HCT116 (cell line): ENCODE results near the gene ZFTA. TPM values are rescaled to one million over a fixed set of nuclear protein-coding genes. Genes with fewer than 3 reads are reported as not detected.

Experiments used
- ATAC-seq: fragments of 200-7000 bp; cut with Tn5 transposase; 2 replicates; pipeline ENCODE4 v1.9.1; 2020; ENCODE audit warnings: mild to moderate bottlenecking, moderate library complexity
- BruUV-seq: library from RNA; stranded (reverse); fragments of 400-500 nt; replicated peaks from 2 replicates; lab custom pipeline; 2021; lab: Mats Ljungman, UMichigan
- CTCF ChIA-PET: fragments of 300-600 bp; sonication (Branson Sonifier 250); formaldehyde crosslinking; loops from one replicate; lab custom pipeline; 2021; ENCODE audit warnings: antibody characterized with exemption; lab: Charles Lee
- POLR2A ChIA-PET: fragments of 300-600, 350-600 bp; sonication (Branson Sonifier 250); formaldehyde crosslinking; loops from one replicate; lab custom pipeline; 2021; ENCODE audit warnings: antibody characterized with exemption; lab: Charles Lee
- RAD21 ChIA-PET, 2 experiments: fragments of 300-600 bp; sonication (Branson Sonifier 250); formaldehyde crosslinking; loops; one replicate each; lab custom pipeline; 2023; ENCODE audit warnings: low total read pairs in 2 of 2; ENCODE audit not compliant: uncharacterized antibody in 2 of 2, unreplicated experiment in 2 of 2, low non-redundant PET in 1 of 2; lab: Charles Lee
- DNase-seq: peaks from one replicate; pipeline ENCODE4 v3.0.0-alpha.2; 2010; ENCODE audit warnings: low read depth, low spot score
- H2AFZ ChIP-seq: fragments of 200-600 bp; shearing (Covaris generic), sonication (generic); 2 replicates; pipeline ENCODE4 v1.6.1; 2017; ENCODE audit warnings: low read depth, mixed run types, mixed read lengths, antibody characterized with exemption, low read length; ENCODE audit not compliant: poor library complexity, severe bottlenecking
- H3K27ac ChIP-seq: 2 replicates; pipeline ENCODE4 v1.5.1; 2012; ENCODE audit warnings: low read depth, low read length
- H3K27me3 ChIP-seq: fragments of 200-600 bp; sonication (generic); 2 replicates; pipeline ENCODE4 v1.6.1; 2016; ENCODE audit warnings: mixed run types, low read length, mixed read lengths; ENCODE audit not compliant: insufficient read depth
- H3K36me3 ChIP-seq, 2 experiments: fragments of 200-500 bp in 1 of 2; fragments of 200-600 bp in 1 of 2; sonication (Bioruptor generic) in 1 of 2; sonication (generic) in 1 of 2; 2 replicates each; pipeline versions ENCODE4 v1.5.1 to v1.6.1; 2014 to 2016; ENCODE audit warnings: low read length in 2 of 2, inconsistent platforms in 1 of 2, mixed read lengths in 1 of 2, mixed run types in 1 of 2; ENCODE audit not compliant: insufficient read depth in 2 of 2, control insufficient read depth in 1 of 2
- H3K4me1 ChIP-seq, 2 experiments: fragments of 200-600 bp in 1 of 2; sonication (generic) in 1 of 2; 2 replicates each; pipeline versions ENCODE4 v1.5.1 to v1.6.1; 2012 to 2017; ENCODE audit warnings: low read length in 2 of 2, inconsistent platforms in 1 of 2, mild to moderate bottlenecking in 1 of 2, mixed read lengths in 1 of 2, mixed run types in 1 of 2, moderate library complexity in 1 of 2; ENCODE audit not compliant: insufficient read depth in 2 of 2, control insufficient read depth in 1 of 2
- H3K4me2 ChIP-seq: fragments of 200-600 bp; sonication (generic); 2 replicates; pipeline ENCODE4 v1.6.1; 2017; ENCODE audit warnings: mixed run types, low read length, mixed read lengths
- H3K4me3 ChIP-seq, 2 experiments: fragments of 200-600 bp in 1 of 2; sonication (generic) in 1 of 2; replicated peaks in 1 of 2; 2 replicates each; pipeline ENCODE4 v1.5.1; 2011 to 2016; ENCODE audit warnings: low read length in 2 of 2, control low read depth in 1 of 2, low read depth in 1 of 2, mild to moderate bottlenecking in 1 of 2, mixed read lengths in 1 of 2, mixed run types in 1 of 2
- H3K79me2 ChIP-seq: fragments of 200-600 bp; sonication (generic); 2 replicates; pipeline ENCODE4 v1.6.1; 2017; ENCODE audit warnings: mild to moderate bottlenecking, mixed run types, low read length, moderate library complexity, mixed read lengths; ENCODE audit not compliant: insufficient read depth
- H3K9ac ChIP-seq: fragments of 200-600 bp; sonication (generic); 2 replicates; pipeline ENCODE4 v1.6.1; 2016; ENCODE audit warnings: low read length, mixed read lengths
- H3K9me2 ChIP-seq: fragments of 200-600 bp; sonication (generic), shearing (Covaris generic); 2 replicates; pipeline ENCODE4 v1.6.1; 2017; ENCODE audit warnings: mixed run types, mild to moderate bottlenecking, moderate library complexity; ENCODE audit not compliant: insufficient read depth
- H3K9me3 ChIP-seq, 2 experiments: fragments of 200-500 bp in 1 of 2; fragments of 200-600 bp in 1 of 2; sonication (Bioruptor generic) in 1 of 2; sonication (generic) in 1 of 2; 2 replicates each; pipeline ENCODE4 v1.6.1; 2014 to 2017; ENCODE audit warnings: low read length in 2 of 2, mixed read lengths in 2 of 2, inconsistent platforms in 1 of 2, low read depth in 1 of 2, mild to moderate bottlenecking in 1 of 2, mixed run types in 1 of 2, moderate library complexity in 1 of 2; ENCODE audit not compliant: control insufficient read depth in 1 of 2, insufficient read depth in 1 of 2
- H4K20me1 ChIP-seq: fragments of 200-600 bp; sonication (generic), shearing (Covaris generic); 2 replicates; pipeline ENCODE4 v1.6.1; 2017; ENCODE audit warnings: mixed run types, mild to moderate bottlenecking, moderate library complexity; ENCODE audit not compliant: insufficient read depth
- ATF3 ChIP-seq: IDR thresholded peaks from 2 replicates; pipeline ENCODE4 v1.6.1; 2012
- CBX3 ChIP-seq: IDR thresholded peaks from 2 replicates; pipeline ENCODE4 v1.6.1; 2012; ENCODE audit warnings: low read depth
- CEBPB ChIP-seq: IDR thresholded peaks from 2 replicates; pipeline ENCODE4 v1.6.1; 2012; ENCODE audit warnings: low read depth
- CTCF ChIP-seq, 3 experiments: fragments of 200-600 bp in 1 of 3; sonication (generic) in 1 of 3; IDR thresholded peaks in 2 of 3; conservative IDR thresholded peaks in 1 of 3; 2 replicates each; pipeline ENCODE4 v1.5.1; 2012 to 2017; ENCODE audit warnings: low read depth in 2 of 3, low read length in 2 of 3, antibody characterized with exemption in 1 of 3, borderline replicate concordance in 1 of 3, control low read depth in 1 of 3, mild to moderate bottlenecking in 1 of 3, mixed read lengths in 1 of 3, mixed run types in 1 of 3, moderate library complexity in 1 of 3; ENCODE audit not compliant: insufficient read depth in 1 of 3
- EGR1 ChIP-seq: IDR thresholded peaks from 2 replicates; pipeline ENCODE4 v1.6.1; 2012; ENCODE audit warnings: low read depth
- EZH2phosphoT487 ChIP-seq: fragments of 200-600 bp; IDR thresholded peaks from 2 replicates; pipeline ENCODE4 v1.6.1; 2018; ENCODE audit warnings: antibody characterized with exemption, borderline replicate concordance
- RAD21 ChIP-seq: IDR thresholded peaks from 2 replicates; pipeline ENCODE4 v1.6.1; 2012; ENCODE audit warnings: low read depth, mild to moderate bottlenecking
- SP1 ChIP-seq: IDR thresholded peaks from 2 replicates; pipeline ENCODE4 v1.6.1; 2012; ENCODE audit warnings: low read depth
- YY1 ChIP-seq: IDR thresholded peaks from 2 replicates; pipeline ENCODE4 v1.6.1; 2011; ENCODE audit warnings: low read length, low read depth, moderate library complexity, mild to moderate bottlenecking; ENCODE audit not compliant: insufficient replicate concordance; ENCODE audit errors: extremely low read depth
- ZNF274 ChIP-seq: fragments of 200-500 bp; sonication (Bioruptor generic); IDR thresholded peaks from 2 replicates; pipeline ENCODE4 v1.6.1; 2014; ENCODE audit warnings: mild to moderate bottlenecking, low read depth, low read length, inconsistent platforms
- intact Hi-C: fragments of 100-400 bp; cut with micrococcal nuclease; formaldehyde crosslinking; loops from 2 replicates; pipeline ENCODE4 v1.10.0; 2022
- total RNA-seq: library from RNA; stranded (reverse); gene quantifications from one replicate; pipeline ENCODE4 v1.2.1, GENCODE V29; 2021; ENCODE audit not compliant: unreplicated experiment

The ZFTA gene
- total RNA-seq, 1 experiment from 2014 or later = 14.7 TPM

GRCh38 chr11:63795066-63795465, 26.5 kb upstream of the ZFTA start:
- no TSS peak for BruUV-seq
- H2AFZ ChIP-seq = no peak overlapping the region
- no peak overlapping the region for H3K4me3 ChIP-seq
- H3K4me2 ChIP-seq = no peak overlapping the region
- intact Hi-C loops = no loop called here
- no peak overlapping the region for H3K9ac ChIP-seq
- H3K9me3 ChIP-seq = peaks cover 7 to 8% of the 10 kb centered on the region in 2 experiments; a peak in 3 of 4 replicates
- ATAC-seq (no peak), DNase-seq (no peak)
- ChIA-PET RAD21 (no interaction called here), POLR2A (no interaction called here), CTCF (no interaction called here)
- H3K27ac ChIP-seq = no peak overlapping the region
- no peaks in the 10 kb centered on the region for H3K27me3 ChIP-seq
- no peaks in the 10 kb centered on the region for H3K36me3 ChIP-seq
- H4K20me1 ChIP-seq = no peaks in the 10 kb centered on the region
- no peak for TF ChIP-seq ATF3
- TF ChIP-seq SP1 = no peak
- TF ChIP-seq EZH2phosphoT487 = no peak
- TF ChIP-seq CTCF (IDR thresholded peaks at IDR 0.05 in 2 of 3, conservative IDR thresholded peaks at IDR 0.05 in 1 of 3; ENCODE audit: borderline replicate concordance in 1 of 3, insufficient read depth in 1 of 3, low read depth in 2 of 3, low read length in 2 of 3) = no peak
- TF ChIP-seq CBX3 = no peak
- no peak for TF ChIP-seq CEBPB
- no peak for TF ChIP-seq EGR1
- TF ChIP-seq YY1 = no peak
- TF ChIP-seq RAD21 = no peak
- TF ChIP-seq ZNF274 = no peak
- no peaks in the 10 kb centered on the region for H3K79me2 ChIP-seq
- H3K4me1 ChIP-seq = no peaks in the 10 kb centered on the region
- no peaks in the 10 kb centered on the region for H3K9me2 ChIP-seq
